Tibial nerve (tissue), 4 donors: Measurements from ENCODE around the gene TLCD2. TPM values are rescaled to one million over a fixed set of nuclear protein-coding genes. Genes with fewer than 3 reads are reported as not detected.

Experiments
- total RNA-seq, 4 donors: library from RNA; depleted of rRNA; stranded (reverse); fragments of >200 nt; gene quantifications; one replicate each; pipeline ENCODE4 v1.1.0, GENCODE V29; 2016

Gene TLCD2
- total RNA-seq, 4 donors from 2014 or later: 7.5 to 11.8 (median 11.1) TPM

Other genes starting within 250 kb of the TLCD2 start
- 100 to 1,000 TPM; 184 to 305 (median 226) TPM for gene MYO1C, start 217.7 kb downstream of the TLCD2 start, total RNA-seq
- 100 to 1,000 TPM in 2 of 4 donors, 10 to 100 TPM in 2; 67.9 to 110 (median 95.2) TPM for gene INPP5K, start 193.8 kb downstream of the TLCD2 start, total RNA-seq
- gene PITPNA, start 147.6 kb downstream of the TLCD2 start, total RNA-seq: 10 to 100 TPM; 31.0 to 41.5 (median 39.3) TPM
- gene SLC43A2, start 81.5 kb downstream of the TLCD2 start, total RNA-seq: 10 to 100 TPM; 10.3 to 26.1 (median 14.1) TPM
- 10 to 100 TPM in 3 of 4 donors, 1 to 10 TPM in 1; 7.1 to 30.6 (median 21.7) TPM for gene SCARF1, start 64.6 kb downstream of the TLCD2 start, total RNA-seq
- gene RILP, start 60.5 kb downstream of the TLCD2 start, total RNA-seq: 10 to 100 TPM; 17.6 to 59.1 (median 57.3) TPM
- gene PRPF8, start 25.5 kb downstream of the TLCD2 start, total RNA-seq: 100 to 1,000 TPM; 176 to 235 (median 194) TPM
- gene WDR81, start 14.3 kb upstream of the TLCD2 start, total RNA-seq: 100 to 1,000 TPM in 2 of 4 donors, 10 to 100 TPM in 2; 54.4 to 111 (median 92.0) TPM
- gene SERPINF2, start 32.5 kb upstream of the TLCD2 start, total RNA-seq: 10 to 100 TPM in 2 of 4 donors, 1 to 10 TPM in 2; 6.1 to 21.3 (median 11.4) TPM
- 1,000 to 10,000 TPM in 1 of 4 donors, 100 to 1,000 TPM in 3; 720 to 2,221 (median 908) TPM for gene SERPINF1, start 51.7 kb upstream of the TLCD2 start, total RNA-seq
- gene SMYD4, start 119.5 kb upstream of the TLCD2 start, total RNA-seq: 10 to 100 TPM; 15.1 to 19.9 (median 17.5) TPM
- gene RPA1, start 119.6 kb upstream of the TLCD2 start, total RNA-seq: 10 to 100 TPM; 18.0 to 31.0 (median 26.7) TPM